C4-2B (cell line): ENCODE data around the gene YARS1.

Experiments
- CTCF ChIP-seq: fragments of 450-650 bp; conservative IDR thresholded peaks from 2 replicates; pipeline ENCODE4 v1.5.1; 2017; ENCODE audit warnings: mild to moderate bottlenecking
- ZFX ChIP-seq: fragments of 450-650 bp; IDR thresholded peaks from 2 replicates; pipeline ENCODE4 v1.6.1; 2017

- no peak for TF ChIP-seq CTCF
- TF ChIP-seq ZFX = no peak
Measured at GRCh38 chr1:32727876-32728275, 89.3 kb downstream of the YARS1 start.
